GM13977 (cell line): ENCODE data around the gene AGBL1.

Source experiments
- DNase-seq: peaks from one replicate; pipeline ENCODE4 v3.0.0; 2012; ENCODE audit warnings: low spot score
- in situ Hi-C: fragments of 300-500 bp; cut with MboI; formaldehyde crosslinking; loops from one replicate; pipeline ENCODE4 v1.12.0; 2022; ENCODE audit warnings: low sequenced_read_pairs, low pct_unique_long_range_greater_than_20kb, mixed read lengths, inconsistent platforms; ENCODE audit not compliant: unreplicated experiment
- TF ChIP-seq, protein P1 (sequence below): IDR thresholded peaks from 2 replicates; pipeline ENCODE4 v1.5.1; 2012; ENCODE audit warnings: mild to moderate bottlenecking, control low read depth; ENCODE audit not compliant: insufficient read depth; ENCODE audit errors: extremely low read depth, missing control alignments

Gene AGBL1

GRCh38 chr15:86773736-86774135 is 694.1 kb downstream of the AGBL1 start:
- no peak for DNase-seq
- in situ Hi-C loops: no loop called here

GRCh38 chr15:86776145-86776544 is 696.5 kb downstream of the AGBL1 start:
- no peak for DNase-seq
- TF ChIP-seq, protein P1, sequence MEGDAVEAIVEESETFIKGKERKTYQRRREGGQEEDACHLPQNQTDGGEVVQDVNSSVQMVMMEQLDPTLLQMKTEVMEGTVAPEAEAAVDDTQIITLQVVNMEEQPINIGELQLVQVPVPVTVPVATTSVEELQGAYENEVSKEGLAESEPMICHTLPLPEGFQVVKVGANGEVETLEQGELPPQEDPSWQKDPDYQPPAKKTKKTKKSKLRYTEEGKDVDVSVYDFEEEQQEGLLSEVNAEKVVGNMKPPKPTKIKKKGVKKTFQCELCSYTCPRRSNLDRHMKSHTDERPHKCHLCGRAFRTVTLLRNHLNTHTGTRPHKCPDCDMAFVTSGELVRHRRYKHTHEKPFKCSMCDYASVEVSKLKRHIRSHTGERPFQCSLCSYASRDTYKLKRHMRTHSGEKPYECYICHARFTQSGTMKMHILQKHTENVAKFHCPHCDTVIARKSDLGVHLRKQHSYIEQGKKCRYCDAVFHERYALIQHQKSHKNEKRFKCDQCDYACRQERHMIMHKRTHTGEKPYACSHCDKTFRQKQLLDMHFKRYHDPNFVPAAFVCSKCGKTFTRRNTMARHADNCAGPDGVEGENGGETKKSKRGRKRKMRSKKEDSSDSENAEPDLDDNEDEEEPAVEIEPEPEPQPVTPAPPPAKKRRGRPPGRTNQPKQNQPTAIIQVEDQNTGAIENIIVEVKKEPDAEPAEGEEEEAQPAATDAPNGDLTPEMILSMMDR: no peak
- in situ Hi-C loops: no loop called here

More at GRCh38 chr15:86773736-86774135, 694.1 kb downstream of the AGBL1 start:
- TF ChIP-seq, protein P1: no peak

GRCh38 chr15:86796521-86796920 is 716.9 kb downstream of the AGBL1 start:
- in situ Hi-C loops: no loop called here
- no peak for DNase-seq
- TF ChIP-seq, protein P1: no peak

DNA sequence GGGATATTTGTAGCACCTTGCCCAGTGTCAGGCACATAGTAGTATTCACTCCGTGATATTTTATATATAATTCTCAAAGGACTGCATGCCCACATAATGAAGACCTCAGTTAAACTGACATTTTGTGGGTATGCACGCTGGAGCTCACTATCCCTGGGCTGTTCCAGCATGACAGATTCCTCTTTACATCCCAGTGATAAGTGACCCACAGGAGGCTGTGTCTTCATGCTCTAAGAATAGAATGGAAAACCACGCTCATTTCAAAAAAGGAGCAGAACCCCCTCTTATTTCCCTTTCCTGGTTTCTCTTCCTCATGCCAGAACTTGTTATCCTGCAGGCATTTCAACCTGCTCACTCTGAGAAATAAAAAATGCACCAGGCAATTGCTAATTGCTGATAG is 717.5 kb downstream of the AGBL1 start:
- TF ChIP-seq, protein P1: no peak
- in situ Hi-C loops: no loop called here
- DNase-seq: no peak

DNA sequence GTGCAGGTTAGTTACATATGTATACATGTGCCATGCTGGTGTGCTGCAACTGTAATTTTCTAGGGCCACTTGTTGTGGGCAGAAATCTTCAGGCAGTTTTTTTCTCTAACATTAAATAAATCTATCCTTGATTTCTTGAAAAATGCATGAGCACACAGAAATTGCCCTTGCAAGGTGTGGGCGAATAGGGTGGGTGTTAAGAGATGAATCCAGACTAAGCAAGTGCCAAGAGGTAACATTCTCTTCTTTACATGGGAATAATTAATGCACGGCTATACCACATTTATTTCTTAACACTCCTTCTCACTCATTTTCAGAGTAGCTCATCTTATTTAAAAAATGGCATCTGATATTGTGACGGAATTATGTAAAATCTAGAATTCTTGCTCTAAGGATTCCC is 719.6 kb downstream of the AGBL1 start:
- in situ Hi-C loops: no loop called here
- TF ChIP-seq, protein P1: no peak
- DNase-seq: no peak

GRCh38 chr15:86802244-86802643 is 722.6 kb downstream of the AGBL1 start:
- no peak for DNase-seq
- TF ChIP-seq, protein P1: no peak
- in situ Hi-C loops: no loop called here

- TF ChIP-seq, protein P1: no peak
- in situ Hi-C loops: no loop called here
- DNase-seq: no peak
These were observed 724.7 kb downstream of the AGBL1 start for GRCh38 chr15:86804406-86804805.
